PC-3 (cell line): ENCODE data around the gene SCUBE1. TPM values are rescaled to one million over a fixed set of nuclear protein-coding genes. Genes with fewer than 3 reads are reported as not detected.

Experiments
- ATAC-seq: fragments of 200-7000 bp; cut with Tn5 transposase; 2 replicates; pipeline ENCODE4 v1.9.1; 2020; ENCODE audit warnings: mild to moderate bottlenecking, moderate library complexity
- BruUV-seq: library from RNA; stranded (reverse); fragments of 400-500 nt; replicated peaks from 2 replicates; lab custom pipeline; 2021; lab: Mats Ljungman, UMichigan
- CTCF ChIA-PET: fragments of 300-600 bp; sonication (Branson Sonifier 250); formaldehyde crosslinking; loops from one replicate; lab custom pipeline; 2022; ENCODE audit warnings: antibody characterized with exemption; lab: Charles Lee
- POLR2A ChIA-PET: fragments of 300-600 bp; sonication (Branson Sonifier 250); formaldehyde crosslinking; loops from one replicate; lab custom pipeline; 2022; ENCODE audit warnings: antibody characterized with exemption; ENCODE audit not compliant: unreplicated experiment; lab: Charles Lee
- DNase-seq: peaks from one replicate; pipeline ENCODE4 v3.0.0-alpha.2; 2015
- H2AFZ ChIP-seq: fragments of 300-600 bp; sonication (generic); 2 replicates; pipeline ENCODE4 v1.6.0; 2016; ENCODE audit warnings: antibody characterized with exemption, low read length
- H3F3A ChIP-seq: fragments of 300-600 bp; sonication (generic); one replicate; pipeline ENCODE4 v1.6.0; 2017; ENCODE audit warnings: antibody characterized with exemption, low read length, control low read depth, mild to moderate bottlenecking; ENCODE audit not compliant: unreplicated experiment
- H3K27ac ChIP-seq: fragments of 300-600 bp; sonication (generic); 2 replicates; pipeline ENCODE4 v1.5.1; 2016; ENCODE audit warnings: mild to moderate bottlenecking, low read length
- H3K27me3 ChIP-seq: fragments of 300-600 bp; sonication (generic); 2 replicates; pipeline ENCODE4 v1.6.1; 2016; ENCODE audit warnings: low read length, mixed read lengths
- H3K36me3 ChIP-seq: fragments of 300-600 bp; sonication (generic); 2 replicates; pipeline ENCODE4 v1.6.1; 2016; ENCODE audit warnings: low read depth, mixed run types, low read length, mixed read lengths
- H3K4me1 ChIP-seq: fragments of 300-600 bp; sonication (generic); 2 replicates; pipeline ENCODE4 v1.5.1; 2016; ENCODE audit warnings: low read length; ENCODE audit not compliant: insufficient read depth
- H3K4me2 ChIP-seq: fragments of 300-600 bp; sonication (generic); 2 replicates; pipeline ENCODE4 v1.6.0; 2016; ENCODE audit warnings: low read length
- H3K4me3 ChIP-seq: fragments of 300-600 bp; sonication (generic); 2 replicates; pipeline ENCODE4 v1.5.1; 2016; ENCODE audit warnings: mild to moderate bottlenecking, low read length, mixed read lengths
- H3K79me2 ChIP-seq: fragments of 300-600 bp; sonication (generic); 2 replicates; pipeline ENCODE4 v1.6.1; 2017; ENCODE audit warnings: low read length, mixed read lengths
- H3K9ac ChIP-seq: fragments of 300-600 bp; sonication (generic); 2 replicates; pipeline ENCODE4 v1.6.0; 2016; ENCODE audit warnings: mild to moderate bottlenecking, low read length
- H3K9me2 ChIP-seq: fragments of 300-600 bp; sonication (generic); replicated peaks from 2 replicates; pipeline ENCODE4 v1.6.1; 2016; ENCODE audit warnings: mixed run types, low read length, mixed read lengths
- H3K9me3 ChIP-seq: fragments of 300-600 bp; sonication (generic); 2 replicates; pipeline ENCODE4 v1.6.1; 2016; ENCODE audit warnings: low read length, mixed read lengths
- H4K20me1 ChIP-seq: fragments of 300-600 bp; sonication (generic); 2 replicates; pipeline ENCODE4 v1.6.1; 2016; ENCODE audit warnings: low read length, mixed read lengths
- CTCF ChIP-seq: fragments of 300-600 bp; sonication (generic); conservative IDR thresholded peaks from 2 replicates; pipeline ENCODE4 v1.5.1; 2017; ENCODE audit warnings: antibody characterized with exemption, low read depth, mild to moderate bottlenecking, low read length
- EZH2 ChIP-seq: fragments of 300-600 bp; sonication (generic); IDR thresholded peaks from one replicate; pipeline ENCODE4 v1.6.1; 2017; ENCODE audit warnings: antibody characterized with exemption, mild to moderate bottlenecking, low read length; ENCODE audit not compliant: unreplicated experiment
- EZH2phosphoT487 ChIP-seq: fragments of 300-600 bp; sonication (generic); IDR thresholded peaks from 2 replicates; pipeline ENCODE4 v1.6.1; 2018; ENCODE audit warnings: mild to moderate bottlenecking, antibody characterized with exemption, low read length, borderline replicate concordance
- intact Hi-C: fragments of 100-400 bp; cut with micrococcal nuclease; formaldehyde crosslinking; loops from 2 replicates; pipeline ENCODE4 v1.9.0; 2023
- total RNA-seq: library from RNA; depleted of rRNA; stranded (reverse); fragments of >200 nt; gene quantifications from 2 replicates; pipeline ENCODE4 v1.2.3, GENCODE V29; 2014

The SCUBE1 gene
- total RNA-seq, 1 experiment from 2014 or later: not detected

- no peaks in the 10 kb centered on the region for H3K36me3 ChIP-seq
- BruUV-seq: no TSS peak
- H3K27me3 ChIP-seq: no peaks in the 10 kb centered on the region
- no peaks in the 10 kb centered on the region for H3K9me3 ChIP-seq
- H3K27ac ChIP-seq: no peak overlapping the region
- no peaks in the 10 kb centered on the region for H4K20me1 ChIP-seq
- no peaks in the 10 kb centered on the region for H3K9me2 ChIP-seq
- no peaks in the 10 kb centered on the region for H3K79me2 ChIP-seq
- H3K4me1 ChIP-seq: no peaks in the 10 kb centered on the region
- TF ChIP-seq EZH2phosphoT487 (no peak), CTCF (no peak), EZH2 (no peak)
- POLR2A ChIA-PET: no interaction called here
- CTCF ChIA-PET: no interaction called here
- H3K4me2 ChIP-seq: no peak overlapping the region
- H2AFZ ChIP-seq: no peak overlapping the region
- intact Hi-C loops: no loop called here
- ATAC-seq: no peak
- H3K4me3 ChIP-seq: no peak overlapping the region
- no peaks in the 10 kb centered on the region for H3F3A ChIP-seq
- DNase-seq: no peak
- no peak overlapping the region for H3K9ac ChIP-seq
Measured at GRCh38 chr22:43205261-43205691, 137.9 kb downstream of the SCUBE1 start.

GRCh38 chr22:43203471-43203981 lies 139.6 kb downstream of the SCUBE1 start:
- H4K20me1 ChIP-seq: no peaks in the 10 kb centered on the region
- H3K9me2 ChIP-seq: no peaks in the 10 kb centered on the region
- no peak overlapping the region for H3K4me2 ChIP-seq
- peaks cover 11% of the 10 kb centered on the region for H3K4me1 ChIP-seq
- no peaks in the 10 kb centered on the region for H3K9me3 ChIP-seq
- CTCF ChIA-PET: no interaction called here
- POLR2A ChIA-PET: no interaction called here
- no peak overlapping the region for H3K4me3 ChIP-seq
- no TSS peak for BruUV-seq
- intact Hi-C loops: no loop called here
- H3K36me3 ChIP-seq: no peaks in the 10 kb centered on the region
- no peak overlapping the region for H3K9ac ChIP-seq
- no peak overlapping the region for H3K27ac ChIP-seq
- no peak overlapping the region for H2AFZ ChIP-seq
- no peaks in the 10 kb centered on the region for H3K27me3 ChIP-seq
- TF ChIP-seq EZH2phosphoT487 (no peak), CTCF (no peak), EZH2 (no peak)
- no peaks in the 10 kb centered on the region for H3F3A ChIP-seq
- DNase-seq: no peak
- no peaks in the 10 kb centered on the region for H3K79me2 ChIP-seq
- ATAC-seq: no peak

GRCh38 chr22:43202756-43203410 lies 140.3 kb downstream of the SCUBE1 start:
- Histone ChIP-seq H3K9me2 (no peaks in the 10 kb centered on the region), H3K79me2 (no peaks in the 10 kb centered on the region), H3K27ac (no peak overlapping the region), H2AFZ (no peak overlapping the region), H3K9ac (no peak overlapping the region), H3K27me3 (no peaks in the 10 kb centered on the region), H3K4me3 (no peak overlapping the region), H3K4me2 (no peak overlapping the region), H4K20me1 (no peaks in the 10 kb centered on the region), H3K36me3 (no peaks in the 10 kb centered on the region), H3F3A (no peaks in the 10 kb centered on the region), H3K9me3 (no peaks in the 10 kb centered on the region), H3K4me1 (peaks cover 12% of the 10 kb centered on the region)
- ATAC-seq (no peak), DNase-seq (no peak)
- POLR2A ChIA-PET: no interaction called here
- intact Hi-C loops: no loop called here
- no TSS peak for BruUV-seq
- TF ChIP-seq EZH2phosphoT487 (no peak), EZH2 (no peak), CTCF (no peak)
- CTCF ChIA-PET: no interaction called here
